ENCODE data around the gene CCR5. TPM values are rescaled to one million over a fixed set of nuclear protein-coding genes. Genes with fewer than 3 reads are reported as not detected.

Gene CCR5
- total and polyA plus RNA-seq, 2 of the 8 experiments (the other 6 are each of a cell fraction or from before 2014, with no cell fraction given) = not detected

DNA sequence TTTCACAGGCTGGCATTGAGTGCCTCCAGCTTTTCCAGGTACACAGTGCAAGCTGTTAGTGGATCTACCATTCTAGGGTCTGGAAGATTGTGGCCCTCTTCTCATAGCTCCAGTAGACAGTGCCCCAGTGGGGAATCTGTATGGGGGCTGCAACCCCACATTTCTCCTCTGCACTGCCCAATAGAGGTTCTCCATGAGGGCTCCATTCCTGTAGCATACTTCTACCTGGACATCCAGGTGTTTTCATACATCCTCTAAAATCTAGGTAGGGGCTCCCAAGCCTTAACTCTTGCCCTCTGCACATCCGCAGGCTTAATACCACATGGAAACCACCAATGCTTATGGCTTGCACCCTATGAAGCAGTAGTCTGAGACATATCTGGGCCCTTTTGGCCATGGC, 31.9 kb upstream of the CCR5 start (continued):
- TF ChIP-seq HDAC2 (IDR thresholded peaks at IDR 0.05; ENCODE audit: borderline replicate concordance in 1 of 2, low read depth in 2 of 2, low read length in 2 of 2) (no peak), BRCA1 (IDR thresholded peaks at IDR 0.05; ENCODE audit: low read depth, low read length) (no peak), ZNF274 (IDR thresholded peaks at IDR 0.05; ENCODE audit: borderline replicate concordance, extremely low read depth, low read length) (no peak), JUND (IDR thresholded peaks at IDR 0.05; ENCODE audit: low read length) (no peak), CBX8 (IDR thresholded peaks at IDR 0.05; ENCODE audit: borderline replicate concordance, low read depth, low read length) (no peak), ASH2L (IDR thresholded peaks at IDR 0.05; ENCODE audit: low read length) (no peak), RBBP5 (IDR thresholded peaks at IDR 0.05; ENCODE audit: borderline replicate concordance, low read depth, low read length) (no peak)
- TF ChIP-seq, protein P1, sequence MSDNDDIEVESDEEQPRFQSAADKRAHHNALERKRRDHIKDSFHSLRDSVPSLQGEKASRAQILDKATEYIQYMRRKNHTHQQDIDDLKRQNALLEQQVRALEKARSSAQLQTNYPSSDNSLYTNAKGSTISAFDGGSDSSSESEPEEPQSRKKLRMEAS (IDR thresholded peaks at IDR 0.05) = no peak
